ENCODE results near the gene METTL26.

- no peak for TF ChIP-seq YY1 (IDR thresholded peaks at IDR 0.05)
- no peak for TF ChIP-seq CTCF (IDR thresholded peaks at IDR 0.05; ENCODE audit: low read depth, low read length, missing input control)
- no peak for TF ChIP-seq MAX (IDR thresholded peaks at IDR 0.05)
- TF ChIP-seq JUND (IDR thresholded peaks at IDR 0.05): no peak
- TF ChIP-seq REST (IDR thresholded peaks at IDR 0.05): no peak
- no peak for TF ChIP-seq ZBTB33 (IDR thresholded peaks at IDR 0.05)
- no peak for TF ChIP-seq GABPA (IDR thresholded peaks at IDR 0.05 in 1 of 2, conservative IDR thresholded peaks at IDR 0.05 in 1 of 2)
- TF ChIP-seq RAD21 (IDR thresholded peaks at IDR 0.05): no peak
- no peak for TF ChIP-seq EGR1 (IDR thresholded peaks at IDR 0.05; ENCODE audit: low read depth in 2 of 2)
- TF ChIP-seq FOXA2 (IDR thresholded peaks at IDR 0.05): no peak
- no peak for TF ChIP-seq NR2F2 (IDR thresholded peaks at IDR 0.05)
Observed at GRCh38 chr16:632486-633335, 3.4 kb downstream of the METTL26 start.
